C4-2B (cell line): Measurements from ENCODE around the gene KRABD2.

ENCODE experiments used
- H3K27ac ChIP-seq: fragments of 450-650 bp; 2 replicates; pipeline ENCODE4 v1.5.1; 2017
- CTCF ChIP-seq: fragments of 450-650 bp; conservative IDR thresholded peaks from 2 replicates; pipeline ENCODE4 v1.5.1; 2017; ENCODE audit warnings: mild to moderate bottlenecking
- ZFX ChIP-seq: fragments of 450-650 bp; IDR thresholded peaks from 2 replicates; pipeline ENCODE4 v1.6.1; 2017

Gene KRABD2

GRCh38 chr17:8413328-8413727 lies 36.8 kb upstream of the KRABD2 start:
- H3K27ac ChIP-seq = no peak overlapping the region
- TF ChIP-seq CTCF = no peak
- no peak for TF ChIP-seq ZFX

GRCh38 chr17:8412089-8412488 lies 35.6 kb upstream of the KRABD2 start:
- H3K27ac ChIP-seq = no peak overlapping the region
- TF ChIP-seq CTCF (no peak), ZFX (no peak)

GRCh38 chr17:8410883-8411238 lies 34.4 kb upstream of the KRABD2 start:
- no peak overlapping the region for H3K27ac ChIP-seq
- TF ChIP-seq CTCF (no peak), ZFX (no peak)

- peak; percentile 90 for TF ChIP-seq CTCF
- no peak for TF ChIP-seq ZFX
These were observed 33.7 kb upstream of the KRABD2 start for GRCh38 chr17:8409966-8410882.

GRCh38 chr17:8408371-8408770 lies 31.9 kb upstream of the KRABD2 start:
- TF ChIP-seq CTCF = no peak
- no peak for TF ChIP-seq ZFX
- no peak overlapping the region for H3K27ac ChIP-seq

More at GRCh38 chr17:8409966-8410882, 33.7 kb upstream of the KRABD2 start:
- no peak overlapping the region for H3K27ac ChIP-seq

- no peak for TF ChIP-seq CTCF
- TF ChIP-seq ZFX = no peak
- no peak overlapping the region for H3K27ac ChIP-seq
These were observed 29.7 kb upstream of the KRABD2 start for GRCh38 chr17:8406174-8406573.

- H3K27ac ChIP-seq = no peak overlapping the region
- no peak for TF ChIP-seq CTCF
- TF ChIP-seq ZFX = no peak
These were observed 29.1 kb upstream of the KRABD2 start for GRCh38 chr17:8405499-8406016.
